ENCODE data around the gene PROSER2. TPM values are rescaled to one million over a fixed set of nuclear protein-coding genes. Genes with fewer than 3 reads are reported as not detected.

PROSER2 gene
- total RNA-seq, 4 donors from 2014 or later: 11.5 to 19.8 (median 13.4) TPM

DNA sequence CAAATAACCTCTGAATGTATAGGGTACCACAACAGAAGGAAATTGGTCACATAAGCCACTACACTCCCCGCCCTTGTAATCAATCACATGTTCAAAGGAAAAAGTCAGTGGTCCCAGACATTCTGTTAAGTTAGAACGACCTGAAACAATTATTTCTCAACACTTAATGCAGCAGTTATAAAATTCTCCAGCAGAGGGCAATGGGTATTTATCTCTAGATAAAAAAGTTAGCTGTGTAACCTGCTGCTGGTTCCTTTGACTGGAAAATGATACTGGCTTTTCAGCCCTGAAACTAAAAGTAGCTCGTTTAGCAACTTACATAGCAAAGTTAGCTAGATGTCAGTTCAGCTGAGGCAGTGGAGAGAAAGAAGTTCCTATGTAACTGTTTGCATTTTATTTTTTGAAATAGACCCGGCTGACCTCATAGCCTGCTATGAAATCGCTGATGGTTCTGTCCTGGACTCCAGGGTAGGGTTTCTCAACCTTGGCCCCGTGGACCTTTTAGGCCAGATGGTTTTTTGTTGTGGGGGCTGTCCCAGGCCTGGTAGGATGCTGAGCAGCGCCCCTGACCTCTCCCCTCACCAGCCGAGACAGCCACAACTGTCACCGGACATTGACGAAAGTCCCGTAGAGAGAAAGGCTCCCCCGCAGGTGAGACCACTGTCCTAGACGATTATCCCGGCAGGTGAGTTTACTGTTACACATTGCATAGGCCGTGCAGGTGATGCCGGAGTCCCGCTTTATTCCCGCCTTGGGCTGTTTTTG, 40.2 kb upstream of the PROSER2 start:
- no peaks in the 10 kb centered on the region for H3K27me3 ChIP-seq
- no peak overlapping the region for H3K4me3 ChIP-seq (replicated peaks in 1 of 3)
- no peaks in the 10 kb centered on the region for H3K36me3 ChIP-seq
- intact Hi-C loops (cut with DNase I): loop anchor here (5.0 kb wide), 1 partner anchor 204 kb away; no protein-coding TSS in a partner anchor
- no peak overlapping the region for H3K27ac ChIP-seq
- H3K4me1 ChIP-seq: no peaks in the 10 kb centered on the region
- no peak for DNase-seq
- no peak for TF ChIP-seq POLR2A (IDR thresholded peaks at IDR 0.05)
- TF ChIP-seq, protein P1, sequence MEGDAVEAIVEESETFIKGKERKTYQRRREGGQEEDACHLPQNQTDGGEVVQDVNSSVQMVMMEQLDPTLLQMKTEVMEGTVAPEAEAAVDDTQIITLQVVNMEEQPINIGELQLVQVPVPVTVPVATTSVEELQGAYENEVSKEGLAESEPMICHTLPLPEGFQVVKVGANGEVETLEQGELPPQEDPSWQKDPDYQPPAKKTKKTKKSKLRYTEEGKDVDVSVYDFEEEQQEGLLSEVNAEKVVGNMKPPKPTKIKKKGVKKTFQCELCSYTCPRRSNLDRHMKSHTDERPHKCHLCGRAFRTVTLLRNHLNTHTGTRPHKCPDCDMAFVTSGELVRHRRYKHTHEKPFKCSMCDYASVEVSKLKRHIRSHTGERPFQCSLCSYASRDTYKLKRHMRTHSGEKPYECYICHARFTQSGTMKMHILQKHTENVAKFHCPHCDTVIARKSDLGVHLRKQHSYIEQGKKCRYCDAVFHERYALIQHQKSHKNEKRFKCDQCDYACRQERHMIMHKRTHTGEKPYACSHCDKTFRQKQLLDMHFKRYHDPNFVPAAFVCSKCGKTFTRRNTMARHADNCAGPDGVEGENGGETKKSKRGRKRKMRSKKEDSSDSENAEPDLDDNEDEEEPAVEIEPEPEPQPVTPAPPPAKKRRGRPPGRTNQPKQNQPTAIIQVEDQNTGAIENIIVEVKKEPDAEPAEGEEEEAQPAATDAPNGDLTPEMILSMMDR (IDR thresholded peaks at IDR 0.05): peak; percentile 47 to 74 (median 59)
- no peaks in the 10 kb centered on the region for H3K9me3 ChIP-seq
- 39 to 71% methylated on average over 6 to 18 of the region's 18 CpGs for WGBS, 2 donors

DNA sequence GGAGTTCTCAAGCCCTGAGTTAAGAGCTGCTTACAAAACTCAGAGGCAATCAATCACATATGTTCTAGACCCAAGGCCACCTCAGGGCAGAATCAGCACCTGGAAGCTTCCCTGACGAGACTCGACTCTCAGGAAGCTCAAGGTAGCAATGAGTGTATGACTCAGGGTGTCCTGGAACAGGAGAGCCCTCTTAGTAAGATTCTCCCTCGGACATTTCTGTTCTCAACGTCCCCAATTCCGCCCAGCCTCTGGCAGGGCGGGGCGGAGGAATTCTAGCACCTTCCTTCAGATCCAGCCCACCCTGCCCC, 39.6 kb upstream of the PROSER2 start:
- no peak for TF ChIP-seq POLR2A (IDR thresholded peaks at IDR 0.05)
- TF ChIP-seq, protein P1 (IDR thresholded peaks at IDR 0.05): no peak
- Histone ChIP-seq H3K36me3 (no peaks in the 10 kb centered on the region), H3K27me3 (no peaks in the 10 kb centered on the region), H3K4me3 (replicated peaks in 1 of 3) (no peak overlapping the region), H3K27ac (no peak overlapping the region), H3K9me3 (no peaks in the 10 kb centered on the region), H3K4me1 (no peaks in the 10 kb centered on the region)
- intact Hi-C loops (cut with DNase I): loop anchor here (5.0 kb wide), 1 partner anchor 204 kb away; no protein-coding TSS in a partner anchor
- DNase-seq: no peak
- 83 to 87% methylated on average over 7 of the region's 7 CpGs for WGBS, 2 donors

DNA sequence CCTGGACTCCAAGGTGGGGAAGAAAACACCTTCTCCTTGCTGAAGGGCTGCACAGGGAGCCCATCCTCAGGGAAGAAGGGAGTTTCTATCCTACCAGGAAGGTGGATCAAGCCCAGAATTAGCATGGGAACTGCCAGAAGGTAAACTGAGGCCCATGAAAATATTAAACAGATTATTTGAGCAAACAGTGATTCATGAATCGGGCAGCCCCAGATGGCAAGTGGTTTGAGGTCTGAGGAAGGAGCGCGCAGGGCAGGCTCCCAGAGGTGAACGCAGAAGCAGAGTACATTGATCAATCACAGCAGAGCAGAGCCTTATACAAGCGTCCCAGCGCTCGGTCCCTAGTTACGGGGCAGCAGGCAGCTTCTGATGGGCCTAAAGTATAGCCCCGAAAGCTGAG, 35.8 kb upstream of the PROSER2 start:
- TF ChIP-seq POLR2A (IDR thresholded peaks at IDR 0.05): no peak
- TF ChIP-seq, protein P1 (IDR thresholded peaks at IDR 0.05): no peak
- intact Hi-C loops (cut with DNase I): no loop called here
- H3K36me3 ChIP-seq: no peaks in the 10 kb centered on the region
- no peak overlapping the region for H3K27ac ChIP-seq
- H3K27me3 ChIP-seq: no peaks in the 10 kb centered on the region
- no peaks in the 10 kb centered on the region for H3K9me3 ChIP-seq
- H3K4me1 ChIP-seq: no peaks in the 10 kb centered on the region
- no peak for DNase-seq
- no peak overlapping the region for H3K4me3 ChIP-seq (replicated peaks in 1 of 3)
- WGBS, 2 donors: 86 to 95% methylated on average over 8 to 9 of the region's 9 CpGs

DNA sequence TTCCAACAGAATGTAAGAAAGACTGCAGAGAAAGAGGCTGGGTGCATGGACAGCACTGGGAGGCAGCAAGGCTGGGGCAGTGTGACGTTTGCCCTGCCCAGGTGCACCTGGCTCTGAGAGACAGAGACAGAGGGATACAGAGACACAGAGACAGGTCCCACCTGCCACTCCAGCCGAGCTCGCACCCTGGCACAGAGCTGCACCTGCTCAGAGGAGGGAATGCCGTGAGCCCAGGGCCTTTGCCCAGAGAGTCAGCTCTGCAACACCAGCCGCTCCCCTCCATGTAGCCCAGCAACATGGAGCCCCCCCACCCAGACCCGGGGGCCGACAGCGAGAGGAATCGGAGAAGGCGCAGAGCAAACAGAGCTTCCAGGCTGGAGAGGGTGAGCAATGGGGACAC, 35.3 kb upstream of the PROSER2 start:
- Histone ChIP-seq H3K4me1 (no peaks in the 10 kb centered on the region), H3K27me3 (no peaks in the 10 kb centered on the region), H3K36me3 (no peaks in the 10 kb centered on the region), H3K9me3 (no peaks in the 10 kb centered on the region), H3K4me3 (replicated peaks in 1 of 3) (no peak overlapping the region), H3K27ac (no peak overlapping the region)
- DNase-seq: no peak
- intact Hi-C loops (cut with DNase I): no loop called here
- 57 to 71% methylated on average over 7 to 10 of the region's 10 CpGs for WGBS, 2 donors
- TF ChIP-seq, protein P1 (IDR thresholded peaks at IDR 0.05): no peak
- no peak for TF ChIP-seq POLR2A (IDR thresholded peaks at IDR 0.05)

DNA sequence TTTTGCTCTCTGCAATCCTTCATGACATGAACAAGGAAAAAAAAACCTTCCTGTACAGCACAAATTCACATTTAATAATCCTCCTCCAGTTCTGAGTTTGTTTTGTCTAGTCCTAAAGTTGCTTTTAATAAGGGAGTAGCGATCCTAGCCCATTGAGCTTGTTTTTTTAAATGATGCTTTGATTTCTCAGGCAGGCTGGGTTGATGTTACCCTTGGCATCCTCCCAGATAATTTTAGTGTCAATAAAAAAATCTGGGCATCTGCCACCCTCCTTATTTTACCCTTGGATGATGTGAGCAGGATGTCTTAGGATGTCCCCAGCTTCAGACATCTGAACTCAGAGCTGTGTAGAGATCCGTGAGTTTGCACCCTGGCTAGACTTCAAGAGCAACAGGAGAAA, 33.9 kb upstream of the PROSER2 start:
- H3K9me3 ChIP-seq: no peaks in the 10 kb centered on the region
- intact Hi-C loops (cut with DNase I): no loop called here
- DNase-seq: no peak
- H3K4me1 ChIP-seq: no peaks in the 10 kb centered on the region
- H3K27ac ChIP-seq: no peak overlapping the region
- no peaks in the 10 kb centered on the region for H3K27me3 ChIP-seq
- WGBS, 2 donors: 33 to 48% methylated on average over 2 of the region's 2 CpGs
- H3K4me3 ChIP-seq (replicated peaks in 1 of 3): no peak overlapping the region
- TF ChIP-seq, protein P1 (IDR thresholded peaks at IDR 0.05): no peak
- no peak for TF ChIP-seq POLR2A (IDR thresholded peaks at IDR 0.05)
- no peaks in the 10 kb centered on the region for H3K36me3 ChIP-seq
